ENCODE results near the gene GMCL1. TPM values are rescaled to one million over a fixed set of nuclear protein-coding genes. Genes with fewer than 3 reads are reported as not detected.
A peak's percentile ranks its signal among the peaks of the same experiment; 100 is the strongest.

GMCL1 gene
- total and polyA plus RNA-seq, 2 experiments from 2014 or later: 27.0 to 27.3 TPM

GRCh38 chr2:69831354-69831905, 2.0 kb downstream of the GMCL1 start:
- DNase-seq (ENCODE audit: low spot score): no peak
- peaks cover 9% of the 10 kb centered on the region for H3K27me3 Mint-ChIP-seq (ENCODE audit: insufficient read depth, low read depth, poor library complexity)
- H3K9me2 ChIP-seq (ENCODE audit: insufficient read depth): no peaks in the 10 kb centered on the region
- no peaks in the 10 kb centered on the region for H3K9me3 Mint-ChIP-seq
- H3K27ac ChIP-seq (ENCODE audit: low read depth): no peak overlapping the region
- H3K4me2 ChIP-seq: peak overlapping the region; percentile 97
- TF ChIP-seq NANOG (IDR thresholded peaks at IDR 0.05; ENCODE audit: borderline replicate concordance) (no peak), EZH2phosphoT487 (IDR thresholded peaks at IDR 0.05; ENCODE audit: unreplicated experiment) (no peak), ZNF331 (CRISPR knock-in tag; IDR thresholded peaks at IDR 0.05; ENCODE audit: low read depth) (no peak), ZNF462 (CRISPR knock-in tag; IDR thresholded peaks at IDR 0.05) (no peak), EZH2 (IDR thresholded peaks at IDR 0.05; ENCODE audit: low read depth, unreplicated experiment) (no peak), POLR2AphosphoS5 (IDR thresholded peaks at IDR 0.05; ENCODE audit: low read depth) (no peak), ZNF114 (CRISPR knock-in tag; IDR thresholded peaks at IDR 0.05) (no peak), STAT1 (IDR thresholded peaks at IDR 0.05; ENCODE audit: unreplicated experiment) (no peak), CREB1 (CRISPR knock-in tag; IDR thresholded peaks at IDR 0.05; ENCODE audit: low read depth) (no peak), JUNB (IDR thresholded peaks at IDR 0.05; ENCODE audit: unreplicated experiment) (no peak)
- TF ChIP-seq, protein P1, sequence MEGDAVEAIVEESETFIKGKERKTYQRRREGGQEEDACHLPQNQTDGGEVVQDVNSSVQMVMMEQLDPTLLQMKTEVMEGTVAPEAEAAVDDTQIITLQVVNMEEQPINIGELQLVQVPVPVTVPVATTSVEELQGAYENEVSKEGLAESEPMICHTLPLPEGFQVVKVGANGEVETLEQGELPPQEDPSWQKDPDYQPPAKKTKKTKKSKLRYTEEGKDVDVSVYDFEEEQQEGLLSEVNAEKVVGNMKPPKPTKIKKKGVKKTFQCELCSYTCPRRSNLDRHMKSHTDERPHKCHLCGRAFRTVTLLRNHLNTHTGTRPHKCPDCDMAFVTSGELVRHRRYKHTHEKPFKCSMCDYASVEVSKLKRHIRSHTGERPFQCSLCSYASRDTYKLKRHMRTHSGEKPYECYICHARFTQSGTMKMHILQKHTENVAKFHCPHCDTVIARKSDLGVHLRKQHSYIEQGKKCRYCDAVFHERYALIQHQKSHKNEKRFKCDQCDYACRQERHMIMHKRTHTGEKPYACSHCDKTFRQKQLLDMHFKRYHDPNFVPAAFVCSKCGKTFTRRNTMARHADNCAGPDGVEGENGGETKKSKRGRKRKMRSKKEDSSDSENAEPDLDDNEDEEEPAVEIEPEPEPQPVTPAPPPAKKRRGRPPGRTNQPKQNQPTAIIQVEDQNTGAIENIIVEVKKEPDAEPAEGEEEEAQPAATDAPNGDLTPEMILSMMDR (conservative IDR thresholded peaks at IDR 0.05; ENCODE audit: low read depth in 2 of 2): no peak
- TF ChIP-seq, protein P2, sequence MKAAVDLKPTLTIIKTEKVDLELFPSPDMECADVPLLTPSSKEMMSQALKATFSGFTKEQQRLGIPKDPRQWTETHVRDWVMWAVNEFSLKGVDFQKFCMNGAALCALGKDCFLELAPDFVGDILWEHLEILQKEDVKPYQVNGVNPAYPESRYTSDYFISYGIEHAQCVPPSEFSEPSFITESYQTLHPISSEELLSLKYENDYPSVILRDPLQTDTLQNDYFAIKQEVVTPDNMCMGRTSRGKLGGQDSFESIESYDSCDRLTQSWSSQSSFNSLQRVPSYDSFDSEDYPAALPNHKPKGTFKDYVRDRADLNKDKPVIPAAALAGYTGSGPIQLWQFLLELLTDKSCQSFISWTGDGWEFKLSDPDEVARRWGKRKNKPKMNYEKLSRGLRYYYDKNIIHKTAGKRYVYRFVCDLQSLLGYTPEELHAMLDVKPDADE (IDR thresholded peaks at IDR 0.05): no peak
- TF ChIP-seq, protein P3, sequence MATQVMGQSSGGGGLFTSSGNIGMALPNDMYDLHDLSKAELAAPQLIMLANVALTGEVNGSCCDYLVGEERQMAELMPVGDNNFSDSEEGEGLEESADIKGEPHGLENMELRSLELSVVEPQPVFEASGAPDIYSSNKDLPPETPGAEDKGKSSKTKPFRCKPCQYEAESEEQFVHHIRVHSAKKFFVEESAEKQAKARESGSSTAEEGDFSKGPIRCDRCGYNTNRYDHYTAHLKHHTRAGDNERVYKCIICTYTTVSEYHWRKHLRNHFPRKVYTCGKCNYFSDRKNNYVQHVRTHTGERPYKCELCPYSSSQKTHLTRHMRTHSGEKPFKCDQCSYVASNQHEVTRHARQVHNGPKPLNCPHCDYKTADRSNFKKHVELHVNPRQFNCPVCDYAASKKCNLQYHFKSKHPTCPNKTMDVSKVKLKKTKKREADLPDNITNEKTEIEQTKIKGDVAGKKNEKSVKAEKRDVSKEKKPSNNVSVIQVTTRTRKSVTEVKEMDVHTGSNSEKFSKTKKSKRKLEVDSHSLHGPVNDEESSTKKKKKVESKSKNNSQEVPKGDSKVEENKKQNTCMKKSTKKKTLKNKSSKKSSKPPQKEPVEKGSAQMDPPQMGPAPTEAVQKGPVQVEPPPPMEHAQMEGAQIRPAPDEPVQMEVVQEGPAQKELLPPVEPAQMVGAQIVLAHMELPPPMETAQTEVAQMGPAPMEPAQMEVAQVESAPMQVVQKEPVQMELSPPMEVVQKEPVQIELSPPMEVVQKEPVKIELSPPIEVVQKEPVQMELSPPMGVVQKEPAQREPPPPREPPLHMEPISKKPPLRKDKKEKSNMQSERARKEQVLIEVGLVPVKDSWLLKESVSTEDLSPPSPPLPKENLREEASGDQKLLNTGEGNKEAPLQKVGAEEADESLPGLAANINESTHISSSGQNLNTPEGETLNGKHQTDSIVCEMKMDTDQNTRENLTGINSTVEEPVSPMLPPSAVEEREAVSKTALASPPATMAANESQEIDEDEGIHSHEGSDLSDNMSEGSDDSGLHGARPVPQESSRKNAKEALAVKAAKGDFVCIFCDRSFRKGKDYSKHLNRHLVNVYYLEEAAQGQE (IDR thresholded peaks at IDR 0.05; ENCODE audit: unreplicated experiment): no peak
- peaks cover 10% of the 10 kb centered on the region; the same call in 1 of the 2 replicates for H3K36me3 ChIP-seq (ENCODE audit: insufficient read depth)
- peaks cover 63% of the 10 kb centered on the region for H3K79me2 ChIP-seq (replicated peaks; ENCODE audit: insufficient read depth)
- peaks cover 3% of the 10 kb centered on the region; the same call in 2 of the 3 replicates for H3K36me3 Mint-ChIP-seq (ENCODE audit: low read depth)
- no peaks in the 10 kb centered on the region for H3K27me3 ChIP-seq (ENCODE audit: insufficient read depth)
- peak overlapping the region; percentile 66 for H3K4me3 ChIP-seq
- peak overlapping the region; percentile 47 for H3K4me3 Mint-ChIP-seq
- peaks cover 17% of the 10 kb centered on the region for H3K4me1 ChIP-seq (ENCODE audit: insufficient read depth)
- H4K20me1 ChIP-seq (replicated peaks; ENCODE audit: insufficient read depth): peaks cover 20% of the 10 kb centered on the region
- ATAC-seq: no peak
- H2AFZ ChIP-seq: no peak overlapping the region
- no peaks in the 10 kb centered on the region; the same call in 1 of the 2 replicates for H3F3A ChIP-seq (replicated peaks; ENCODE audit: low read depth)
- peaks cover 23% of the 10 kb centered on the region for H3K4me1 Mint-ChIP-seq
- H3K27ac Mint-ChIP-seq: no peak overlapping the region

Measured in GM23338 (cell line).